Right lobe of liver (tissue), 6 donors: ENCODE measurements around the gene KLF14. TPM values are rescaled to one million over a fixed set of nuclear protein-coding genes. Genes with fewer than 3 reads are reported as not detected.

Experiments used
- ATAC-seq, 4 donors: fragments of 200-7000 bp; cut with Tn5 transposase; one replicate each; pipeline ENCODE4 v1.9.1; 2020; ENCODE audit warnings: mild to moderate bottlenecking in 4 of 4, moderate library complexity in 4 of 4
- DNase-seq, 3 donors: peaks; one replicate each; pipeline ENCODE4 v3.0.0-alpha.2; 2020
- H3K27ac ChIP-seq, 3 donors: fragments of 200-600 bp; one replicate each; pipeline ENCODE4 v1.8.0; 2022
- H3K27me3 ChIP-seq, 2 donors: fragments of 200-600 bp; one replicate each; pipeline ENCODE4 v1.8.0; 2022
- H3K36me3 ChIP-seq, 4 donors: fragments of 200-600 bp; sonication (generic) in 1 of 4; one replicate each; pipeline versions ENCODE4 v1.5.1 to v1.8.0; 2017 to 2022; ENCODE audit warnings: control low read depth in 1 of 4
- H3K4me1 ChIP-seq, 4 donors: fragments of 200-600 bp; sonication (generic) in 1 of 4; one replicate each; pipeline versions ENCODE4 v1.5.1 to v1.8.0; 2017 to 2022; ENCODE audit warnings: control low read depth in 1 of 4
- H3K4me3 ChIP-seq, 3 donors: fragments of 200-600 bp; one replicate each; pipeline ENCODE4 v1.8.0; 2022
- H3K9me3 ChIP-seq, 4 donors: fragments of 200-600 bp; sonication (generic) in 1 of 4; one replicate each; pipeline versions ENCODE4 v1.5.1 to v1.8.0; 2017 to 2022; ENCODE audit warnings: control low read depth in 1 of 4
- CTCF ChIP-seq, 4 donors: fragments of 200-600 bp in 3 of 4; fragments of 450-650 bp in 1 of 4; IDR thresholded peaks; one replicate each; pipeline versions ENCODE4 v1.5.1 to v1.8.0; 2016 to 2022; ENCODE audit warnings: antibody characterized with exemption in 4 of 4, mild to moderate bottlenecking in 2 of 4
- POLR2A ChIP-seq: fragments of 450-650 bp; IDR thresholded peaks from one replicate; pipeline ENCODE4 v1.6.1; 2017; ENCODE audit warnings: antibody characterized with exemption, mild to moderate bottlenecking
- WGBS: methylation state at CpG from one replicate; pipeline ENCODE4 v1.1.6; 2018; ENCODE audit warnings: low coverage, low lambda C conversion rate; ENCODE audit not compliant: insufficient coverage; ENCODE audit errors: missing lambda C conversion rate; 5-methylcytosine and 5-hydroxymethylcytosine counted together
- intact Hi-C, 2 donors: fragments of 100-400 bp; cut with DNase I; formaldehyde crosslinking; loops; one replicate each; pipeline versions ENCODE4 v1.11.2 to v1.14.1; 2022
- total RNA-seq, 6 experiments: library from RNA; depleted of rRNA in 2 of 6; stranded (reverse); fragments of >200 nt in 2 of 6; fragmentation: NEBNext Ultra II Directional in 3 of 6; extraction: Animal tissue kit (Norgen Biotek cat#: 25700) in 3 of 6; gene quantifications; one replicate each; pipeline versions ENCODE4 v1.1.0 to v1.2.4, GENCODE V29; 2016 to 2023
- donor health status: DM: no; HTN: yes; CAD: no.
- donor health status: DM: no; HTN: no; CAD: no.
- donor health status: DM: no; HTN: no; CAD: no.
- donor health status: DM: no; HTN: yes; CAD: no.
- donor health status: DM: no; HTN: yes; CAD: no.

KLF14 gene
- total RNA-seq, 6 experiments from 2014 or later, result not detected

- H3K36me3 ChIP-seq, result no peaks in the 10 kb centered on the region
- no peak overlapping the region for H3K4me3 ChIP-seq
- intact Hi-C loops, result no loop called here
- no peak overlapping the region for H3K27ac ChIP-seq
- WGBS, result 23% methylated on average over 5 of the region's 5 CpGs
- H3K27me3 ChIP-seq, result no peaks in the 10 kb centered on the region
- H3K4me1 ChIP-seq, result no peaks in the 10 kb centered on the region
- no peaks in the 10 kb centered on the region for H3K9me3 ChIP-seq
- ATAC-seq (peak; percentile 94 to 98 (median 96)), DNase-seq (peak; percentile 60 to 73 (median 66))
- TF ChIP-seq CTCF (IDR thresholded peaks at IDR 0.05) (peak; percentile 49 to 61 (median 56)), POLR2A (no peak)
Measured at GRCh38 chr7:130721486-130722277, 12.3 kb downstream of the KLF14 start.

- H3K4me1 ChIP-seq, result no peaks in the 10 kb centered on the region
- WGBS, result 69% methylated on average over 2 of the region's 2 CpGs
- H3K9me3 ChIP-seq, result no peaks in the 10 kb centered on the region
- H3K4me3 ChIP-seq, result no peak overlapping the region
- H3K36me3 ChIP-seq, result no peaks in the 10 kb centered on the region
- no peaks in the 10 kb centered on the region for H3K27me3 ChIP-seq
- intact Hi-C loops, result no loop called here
- ATAC-seq, result no peak
- DNase-seq, result no peak
- no peak for TF ChIP-seq POLR2A
- no peak for TF ChIP-seq CTCF (IDR thresholded peaks at IDR 0.05)
- no peak overlapping the region for H3K27ac ChIP-seq
Measured at GRCh38 chr7:130719541-130719940, 14.5 kb downstream of the KLF14 start.

GRCh38 chr7:130712416-130712815, 21.6 kb downstream of the KLF14 start:
- intact Hi-C loops, result no loop called here
- DNase-seq (no peak), ATAC-seq (no peak)
- Histone ChIP-seq H3K4me3 (no peak overlapping the region), H3K36me3 (no peaks in the 10 kb centered on the region), H3K4me1 (no peaks in the 10 kb centered on the region), H3K27ac (no peak overlapping the region), H3K9me3 (no peaks in the 10 kb centered on the region), H3K27me3 (no peaks in the 10 kb centered on the region)
- TF ChIP-seq CTCF (IDR thresholded peaks at IDR 0.05) (no peak), POLR2A (no peak)
- 31% methylated on average over 3 of the region's 3 CpGs for WGBS

GRCh38 chr7:130708766-130709165, 25.2 kb downstream of the KLF14 start:
- ATAC-seq, result no peak
- Histone ChIP-seq H3K9me3 (peaks cover 0 to 4% (median 0%) of the 10 kb centered on the region in 4 donors), H3K36me3 (no peaks in the 10 kb centered on the region), H3K4me3 (no peak overlapping the region), H3K27ac (no peak overlapping the region), H3K27me3 (no peaks in the 10 kb centered on the region), H3K4me1 (no peaks in the 10 kb centered on the region)
- intact Hi-C loops, result no loop called here
- 74% methylated on average over 3 of the region's 4 CpGs for WGBS
- DNase-seq, result no peak
- TF ChIP-seq POLR2A (no peak), CTCF (IDR thresholded peaks at IDR 0.05) (no peak)
